ENCODE results near the gene SLC6A3. TPM values are rescaled to one million over a fixed set of nuclear protein-coding genes. Genes with fewer than 3 reads are reported as not detected.

SLC6A3 gene
- total and polyA plus RNA-seq, 9 of the 15 experiments (the other 6 are each of a cell fraction or from before 2014, with no cell fraction given) = not detected

- in situ Hi-C loops (cut with MboI) = no loop called here
- Histone ChIP-seq H3K4me1 (replicated peaks in 1 of 2; ENCODE audit: control insufficient read depth in 2 of 2, insufficient read depth in 2 of 2, low read length in 2 of 2) (peaks cover 0 to 17% of the 10 kb centered on the region in 2 experiments; a peak in 1 of 5 replicates), H3K4me2 (ENCODE audit: insufficient read depth, low read length) (no peak overlapping the region), H3K27ac (ENCODE audit: extremely low read depth, low read depth, low read length) (no peak overlapping the region; the same call in 2 of the 3 replicates), H3K9ac (ENCODE audit: insufficient read depth in 1 of 2, low read depth in 2 of 2, low read length in 2 of 2) (peak overlapping the region in 1 of 2 experiments; percentile 13; a peak in 2 of 4 replicates), H2AFZ (ENCODE audit: low read depth, low read length) (no peak overlapping the region), H4K20me1 (replicated peaks; ENCODE audit: control insufficient read depth, insufficient read depth, low read length) (peaks cover 9% of the 10 kb centered on the region; the same call in 1 of the 2 replicates), H3K9me1 (ENCODE audit: control insufficient read depth, insufficient read depth, low read length) (no peaks in the 10 kb centered on the region), H3K36me3 (ENCODE audit: control insufficient read depth, insufficient read depth, low read length) (peaks cover 7% of the 10 kb centered on the region; the same call in 2 of the 3 replicates), H3K27me3 (ENCODE audit: control insufficient read depth in 2 of 2, insufficient read depth in 2 of 2, low read length in 2 of 2) (no peaks in the 10 kb centered on the region), H3K9me3 (replicated peaks; ENCODE audit: control insufficient read depth, insufficient read depth, low read depth, low read length) (no peaks in the 10 kb centered on the region), H3K4me3 (no peak overlapping the region), H3K79me2 (ENCODE audit: control insufficient read depth, insufficient read depth, low read length) (no peaks in the 10 kb centered on the region)
- ChIA-PET POLR2A (no interaction called here), CTCF (ENCODE audit: low intra/inter-chr PET ratio) (no interaction called here)
- no peak for ATAC-seq
- intact Hi-C loops (cut with micrococcal nuclease) = no loop called here
- FAIRE-seq = no peak
- no TSS peak for BruUV-seq (replicated peaks)
- no peak for DNase-seq (ENCODE audit: extremely low read depth in 1 of 4, low spot score in 3 of 4)
- 61% methylated on average over 23 of the region's 24 CpGs for WGBS (ENCODE audit: insufficient coverage, low coverage, missing lambda C conversion rate)
- TF ChIP-seq ARID1B (IDR thresholded peaks at IDR 0.05) (no peak), FIP1L1 (IDR thresholded peaks at IDR 0.05; ENCODE audit: low read depth, low read length, poor library complexity, severe bottlenecking) (no peak), PKNOX1 (IDR thresholded peaks at IDR 0.05) (no peak), MCM5 (IDR thresholded peaks at IDR 0.05; ENCODE audit: low read depth) (no peak), CREBBP (IDR thresholded peaks at IDR 0.05; ENCODE audit: low read depth, low read length) (no peak), SIN3B (IDR thresholded peaks at IDR 0.05; ENCODE audit: low read depth) (no peak), FOXP4 (CRISPR knock-in tag; IDR thresholded peaks at IDR 0.05; ENCODE audit: borderline replicate concordance) (no peak), HDAC2 (IDR thresholded peaks at IDR 0.05) (no peak), MEIS2 (IDR thresholded peaks at IDR 0.05; ENCODE audit: partially characterized antibody) (no peak), NR0B1 (IDR thresholded peaks at IDR 0.05; ENCODE audit: partially characterized antibody) (no peak), GTF2B (IDR thresholded peaks at IDR 0.05; ENCODE audit: extremely low read depth, insufficient read length) (no peak), ZNF444 (CRISPR knock-in tag; IDR thresholded peaks at IDR 0.05) (no peak), BACH1 (tag; IDR thresholded peaks at IDR 0.05) (no peak), ZNF253 (CRISPR knock-in tag; conservative IDR thresholded peaks at IDR 0.05) (no peak)
- TF ChIP-seq, protein P1, sequence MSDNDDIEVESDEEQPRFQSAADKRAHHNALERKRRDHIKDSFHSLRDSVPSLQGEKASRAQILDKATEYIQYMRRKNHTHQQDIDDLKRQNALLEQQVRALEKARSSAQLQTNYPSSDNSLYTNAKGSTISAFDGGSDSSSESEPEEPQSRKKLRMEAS (CRISPR knock-in tag; IDR thresholded peaks at IDR 0.05) = no peak
- TF ChIP-seq, protein P2, sequence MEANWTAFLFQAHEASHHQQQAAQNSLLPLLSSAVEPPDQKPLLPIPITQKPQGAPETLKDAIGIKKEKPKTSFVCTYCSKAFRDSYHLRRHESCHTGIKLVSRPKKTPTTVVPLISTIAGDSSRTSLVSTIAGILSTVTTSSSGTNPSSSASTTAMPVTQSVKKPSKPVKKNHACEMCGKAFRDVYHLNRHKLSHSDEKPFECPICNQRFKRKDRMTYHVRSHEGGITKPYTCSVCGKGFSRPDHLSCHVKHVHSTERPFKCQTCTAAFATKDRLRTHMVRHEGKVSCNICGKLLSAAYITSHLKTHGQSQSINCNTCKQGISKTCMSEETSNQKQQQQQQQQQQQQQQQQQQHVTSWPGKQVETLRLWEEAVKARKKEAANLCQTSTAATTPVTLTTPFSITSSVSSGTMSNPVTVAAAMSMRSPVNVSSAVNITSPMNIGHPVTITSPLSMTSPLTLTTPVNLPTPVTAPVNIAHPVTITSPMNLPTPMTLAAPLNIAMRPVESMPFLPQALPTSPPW (CRISPR knock-in tag; IDR thresholded peaks at IDR 0.05) = no peak
Measured at GRCh38 chr5:1474866-1475543, 29.8 kb upstream of the SLC6A3 start.
